Amygdala (tissue), 56 donors: ENCODE results near the gene DYNLT1.
"Not testable (repeated sequence)": the region's sequence is repeated elsewhere in the genome, so short reads cannot be mapped to it uniquely, and the experiment has no call there.

Experiments used
- DNase-seq, 56 donors: peaks; one replicate each; lab custom pipeline; 2025; lab: John Stamatoyannopoulos, UW

DYNLT1 gene

DNA sequence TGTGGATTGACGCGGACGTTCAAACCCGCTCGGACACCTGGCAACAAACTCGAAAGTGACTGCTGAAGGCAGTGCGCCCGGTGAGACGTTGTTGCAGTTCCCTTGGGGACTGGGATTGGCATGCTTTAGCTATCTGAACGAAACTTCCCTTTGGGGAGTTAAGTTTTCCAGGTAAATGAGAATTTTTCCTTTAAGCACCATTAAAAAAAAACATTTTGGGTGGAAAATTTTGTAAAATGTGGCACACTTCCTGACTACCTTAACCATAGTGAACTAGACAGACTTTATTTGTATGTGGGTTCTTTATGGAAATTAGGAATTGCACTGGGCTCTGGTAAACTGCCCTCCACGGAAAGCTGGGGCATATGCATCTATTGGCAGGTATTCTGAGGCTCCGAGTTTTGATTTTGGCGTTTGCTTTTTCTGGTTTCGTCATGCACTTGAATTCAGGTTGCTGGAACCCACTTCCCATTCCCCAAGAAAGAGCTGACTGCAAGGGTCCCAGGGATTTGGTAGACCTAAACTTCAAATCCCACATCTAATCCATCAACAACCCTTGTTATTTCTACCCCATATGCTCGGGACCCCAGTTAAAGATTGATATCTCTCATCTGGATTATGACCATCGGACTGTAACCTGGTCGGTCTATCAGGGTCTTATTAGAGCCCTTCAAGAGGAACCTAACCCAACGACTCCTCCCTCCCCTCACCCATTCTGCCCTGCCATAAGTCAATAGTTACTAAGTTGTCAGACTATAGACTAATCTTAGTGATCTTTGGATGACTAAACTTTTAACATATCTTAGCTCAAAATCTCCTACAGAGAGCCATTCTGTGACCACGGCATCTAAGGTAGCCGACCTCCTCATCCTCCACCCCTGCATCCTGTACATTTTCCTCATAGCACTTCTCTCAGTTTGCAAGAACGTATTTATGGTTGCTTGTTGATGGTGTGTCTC lies 800 bp upstream of the DYNLT1 start:
- peak in 1 of 56 donors; percentile 62 for DNase-seq

DNA sequence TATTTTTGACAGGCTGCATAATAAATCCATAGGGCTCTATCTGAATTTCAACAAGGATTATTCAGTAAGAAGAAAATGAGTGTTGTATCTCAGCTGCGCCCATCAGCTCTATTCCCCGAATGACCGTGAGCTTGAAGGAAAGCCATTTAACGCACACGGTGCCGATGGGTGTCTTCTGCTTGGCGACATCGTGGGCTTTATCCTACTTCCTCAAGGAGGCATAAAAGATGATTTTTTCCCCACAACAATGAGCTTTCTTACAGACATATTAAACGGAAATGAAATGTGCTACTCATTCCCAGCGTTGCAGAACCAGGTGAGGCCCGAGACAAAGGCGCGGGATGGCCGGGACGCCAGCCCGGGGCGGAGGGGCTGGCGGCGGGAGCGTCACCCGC lies 710 bp downstream of the DYNLT1 start:
- no peak for DNase-seq

DNA sequence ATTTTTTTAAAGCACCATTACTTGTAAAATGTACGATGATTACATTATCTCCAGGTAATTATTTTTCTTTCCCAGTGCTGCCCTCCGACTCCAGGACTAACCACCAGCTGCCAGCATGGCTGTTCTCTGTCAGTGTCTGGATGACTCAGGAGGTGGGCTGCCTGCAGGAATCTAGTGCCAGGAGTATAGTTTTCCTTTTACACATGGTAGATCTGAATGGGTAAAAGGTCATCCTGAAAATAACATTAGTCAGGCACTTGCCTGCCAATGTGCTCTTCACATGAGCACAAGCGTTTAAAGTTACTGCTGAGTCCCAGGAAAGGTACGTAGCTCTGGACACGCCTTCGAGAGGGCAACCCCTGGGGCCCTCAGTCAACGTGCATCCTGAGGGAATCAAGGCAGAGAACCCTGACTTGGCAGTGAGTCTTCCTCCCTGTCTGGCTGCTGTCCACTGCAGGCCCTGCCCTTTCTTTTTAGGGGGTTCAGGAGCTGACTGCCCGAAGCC lies 2.4 kb downstream of the DYNLT1 start:
- no peak for DNase-seq

DNA sequence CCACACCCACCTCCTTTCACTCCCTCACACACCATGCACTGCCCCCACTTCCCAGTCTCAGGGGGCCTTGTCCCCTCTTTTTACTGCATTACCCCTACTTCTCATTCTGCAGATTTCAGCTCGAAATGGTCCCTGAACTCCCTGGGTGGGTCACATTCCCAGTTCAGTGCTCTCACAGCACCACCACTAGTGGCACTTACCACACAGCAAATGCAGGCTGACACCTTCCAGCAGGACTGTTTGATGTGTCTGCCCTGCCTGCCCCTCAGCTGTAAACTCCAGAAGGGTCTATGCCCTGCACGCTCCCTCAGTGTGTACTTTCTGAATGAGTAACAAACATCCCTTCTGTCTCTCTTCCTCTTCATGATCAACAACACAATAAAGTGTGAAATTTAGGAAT lies 4.0 kb downstream of the DYNLT1 start:
- no peak for DNase-seq

DNA sequence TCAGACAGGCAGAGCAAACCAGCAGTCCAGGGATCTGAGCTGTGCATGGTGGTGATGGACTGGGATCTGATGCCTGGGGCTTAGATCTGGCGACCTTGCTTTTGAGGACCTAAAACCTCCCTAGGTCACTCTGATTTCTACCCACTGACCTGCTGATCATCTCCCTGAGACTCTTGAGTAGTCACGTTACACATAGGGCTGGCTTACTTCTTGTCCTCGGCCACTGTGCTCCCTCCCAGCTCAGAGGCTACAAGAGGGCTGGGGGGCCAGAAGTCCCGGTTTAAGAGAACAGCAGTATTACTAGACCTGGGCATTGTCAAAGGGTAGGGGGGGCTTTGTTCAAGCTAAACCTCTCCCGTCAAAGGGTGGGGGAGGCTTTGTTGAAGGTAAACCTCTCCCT lies 5.5 kb downstream of the DYNLT1 start:
- no peak for DNase-seq

DNA sequence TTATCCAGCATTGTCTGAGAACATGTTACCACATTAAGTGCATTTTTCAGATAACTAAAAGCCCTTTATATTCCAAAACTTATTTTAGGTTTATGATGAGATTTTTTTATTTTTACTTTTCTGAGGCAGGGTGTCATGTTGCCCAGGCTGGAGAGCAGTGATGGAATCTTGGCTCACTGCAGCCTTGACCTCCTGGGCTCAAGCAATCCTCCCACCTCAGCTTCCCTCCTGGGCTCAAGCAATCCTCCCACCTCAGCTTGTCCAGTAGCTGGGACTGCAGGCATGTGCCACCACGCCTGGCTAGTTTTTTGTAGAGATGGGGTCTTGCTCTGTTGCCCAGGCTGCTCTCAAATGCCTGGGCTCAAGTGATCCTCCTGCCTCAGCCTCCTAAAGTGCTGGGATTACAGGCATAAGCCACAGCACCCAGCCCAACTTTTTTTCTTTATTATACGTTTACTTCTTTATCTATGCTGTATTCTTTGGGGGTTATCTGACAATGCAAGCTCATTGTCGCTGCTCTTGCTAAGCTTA lies 6.2 kb downstream of the DYNLT1 start:
- DNase-seq: no peak

DNA sequence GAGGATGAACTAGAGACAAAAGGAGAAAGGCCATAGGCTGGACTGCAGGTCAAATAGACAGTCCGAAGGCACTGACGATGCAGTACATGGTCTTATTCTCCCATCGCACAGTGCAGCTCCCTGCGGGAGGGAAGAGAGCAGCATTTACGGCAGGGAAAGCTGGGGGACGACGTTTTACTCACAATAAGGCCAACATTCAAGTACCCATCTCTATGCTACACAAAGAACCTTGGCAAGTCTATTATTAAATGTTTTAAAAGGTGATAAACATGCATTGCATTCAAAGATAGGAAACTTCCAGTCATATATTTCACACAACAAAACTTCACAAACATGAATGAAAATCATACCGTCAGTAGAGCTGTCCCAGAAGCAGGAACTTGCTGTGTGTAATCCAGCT lies 7.8 kb downstream of the DYNLT1 start:
- DNase-seq: no peak

DNA sequence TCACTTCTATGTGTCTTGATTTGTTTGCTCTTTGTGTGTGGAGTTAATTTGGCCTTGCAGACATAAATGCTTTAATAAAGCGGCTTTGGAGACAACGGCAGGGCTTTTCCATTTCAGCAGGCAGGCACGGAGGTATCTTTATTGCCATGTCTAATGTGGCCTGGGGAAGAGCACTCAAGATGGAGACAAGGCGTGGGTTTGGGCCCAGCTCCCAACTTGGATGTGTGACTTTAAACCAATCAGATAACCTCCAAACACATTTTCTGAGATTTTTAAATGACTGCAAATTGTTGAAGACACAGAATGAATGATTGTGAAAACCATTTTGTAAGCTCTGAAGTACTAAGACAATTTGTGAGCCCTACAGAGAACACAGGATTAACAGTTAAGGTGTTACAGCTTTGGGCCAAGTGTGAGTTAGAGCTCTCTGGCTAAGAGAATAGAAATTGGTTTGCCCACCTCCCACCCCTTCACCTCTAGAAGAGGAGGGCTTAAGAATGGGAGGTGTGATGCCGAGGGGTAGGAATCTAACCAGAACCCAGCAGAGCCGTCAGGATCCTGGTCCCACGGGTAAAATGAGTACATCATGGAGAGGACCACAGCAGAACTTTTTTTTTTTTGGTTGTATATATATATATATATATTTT lies 9.0 kb downstream of the DYNLT1 start:
- no peak for DNase-seq

DNA sequence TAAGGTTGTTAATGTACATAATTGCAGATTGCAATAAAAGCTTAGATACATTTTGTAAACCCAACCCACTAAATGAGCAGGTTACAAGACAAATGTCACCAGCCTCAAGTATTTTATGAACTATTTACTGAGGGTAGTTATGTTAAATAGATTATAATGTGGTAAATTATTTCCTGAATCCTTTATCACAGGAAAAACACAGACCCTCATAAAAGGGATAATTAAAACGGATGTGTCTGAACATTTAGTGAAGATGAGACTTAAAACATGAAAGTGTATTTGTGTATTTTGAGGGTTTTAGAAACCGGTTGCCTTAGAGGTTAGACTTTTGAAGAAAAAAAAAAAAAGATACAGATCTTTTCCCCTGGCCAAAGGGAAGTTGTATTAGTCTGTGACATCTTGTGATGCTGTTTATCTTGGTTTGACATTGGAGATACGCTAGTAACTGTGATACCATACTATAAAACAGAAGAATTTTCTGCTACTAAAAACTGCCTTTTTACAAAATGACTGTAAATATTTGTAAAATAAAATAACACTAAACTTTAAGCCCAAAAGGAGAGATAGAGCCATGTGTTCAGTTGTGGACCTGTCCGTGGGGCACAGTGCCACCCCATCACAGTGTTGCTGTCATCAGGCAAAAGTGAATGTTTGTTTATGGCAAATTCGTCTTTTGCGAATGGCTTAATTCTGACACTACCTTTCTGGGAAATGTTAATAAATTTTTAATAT lies 9.7 kb downstream of the DYNLT1 start:
- DNase-seq: no peak

DNA sequence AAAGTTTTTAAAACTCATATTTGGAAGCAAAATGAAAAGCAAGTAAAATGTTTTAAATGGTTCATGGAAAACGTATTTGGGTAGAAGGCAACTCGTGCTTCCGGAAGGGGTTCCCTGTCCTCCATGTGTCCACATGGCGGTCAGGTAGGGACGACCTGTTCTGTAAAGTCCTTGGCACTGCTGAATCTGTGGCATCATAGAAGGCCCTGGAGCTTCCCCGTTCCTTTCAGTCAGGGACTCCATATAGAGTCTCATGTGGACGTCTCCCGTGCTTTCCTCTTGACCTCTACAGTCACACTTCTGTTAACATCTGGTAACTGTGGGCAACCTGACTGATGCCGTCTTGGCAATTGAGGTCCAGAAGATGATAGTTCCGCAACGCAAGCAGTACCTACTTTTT lies 11.4 kb downstream of the DYNLT1 start:
- DNase-seq: no peak

DNA sequence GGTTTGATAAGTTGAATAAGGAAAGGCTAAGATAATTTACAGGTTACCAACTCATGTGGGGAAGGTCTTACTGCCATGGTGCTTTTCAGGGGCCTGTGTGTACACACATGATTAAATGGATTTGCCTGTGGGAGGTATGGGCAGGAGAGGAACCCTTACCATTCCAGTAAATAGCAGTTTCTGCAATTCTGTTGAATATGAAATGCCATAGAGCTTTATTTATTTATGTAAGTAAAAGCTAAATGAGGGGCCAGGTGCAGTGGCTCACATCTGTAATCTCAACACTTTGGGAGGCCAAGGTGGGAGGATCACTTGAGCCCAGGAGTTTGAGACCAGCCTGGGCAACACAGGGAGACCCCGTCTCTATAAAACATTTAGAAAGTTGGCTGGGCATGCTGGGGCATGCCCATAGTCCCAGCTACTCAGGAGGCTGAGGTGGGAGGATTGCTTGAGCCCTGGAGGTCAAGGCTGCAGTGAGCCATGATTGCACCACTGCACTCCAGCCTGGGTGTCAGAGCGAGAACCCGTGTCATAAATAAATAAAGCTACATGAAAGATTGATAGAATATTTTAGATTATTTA lies 11.9 kb downstream of the DYNLT1 start:
- not testable (repeated sequence) for DNase-seq

DNA sequence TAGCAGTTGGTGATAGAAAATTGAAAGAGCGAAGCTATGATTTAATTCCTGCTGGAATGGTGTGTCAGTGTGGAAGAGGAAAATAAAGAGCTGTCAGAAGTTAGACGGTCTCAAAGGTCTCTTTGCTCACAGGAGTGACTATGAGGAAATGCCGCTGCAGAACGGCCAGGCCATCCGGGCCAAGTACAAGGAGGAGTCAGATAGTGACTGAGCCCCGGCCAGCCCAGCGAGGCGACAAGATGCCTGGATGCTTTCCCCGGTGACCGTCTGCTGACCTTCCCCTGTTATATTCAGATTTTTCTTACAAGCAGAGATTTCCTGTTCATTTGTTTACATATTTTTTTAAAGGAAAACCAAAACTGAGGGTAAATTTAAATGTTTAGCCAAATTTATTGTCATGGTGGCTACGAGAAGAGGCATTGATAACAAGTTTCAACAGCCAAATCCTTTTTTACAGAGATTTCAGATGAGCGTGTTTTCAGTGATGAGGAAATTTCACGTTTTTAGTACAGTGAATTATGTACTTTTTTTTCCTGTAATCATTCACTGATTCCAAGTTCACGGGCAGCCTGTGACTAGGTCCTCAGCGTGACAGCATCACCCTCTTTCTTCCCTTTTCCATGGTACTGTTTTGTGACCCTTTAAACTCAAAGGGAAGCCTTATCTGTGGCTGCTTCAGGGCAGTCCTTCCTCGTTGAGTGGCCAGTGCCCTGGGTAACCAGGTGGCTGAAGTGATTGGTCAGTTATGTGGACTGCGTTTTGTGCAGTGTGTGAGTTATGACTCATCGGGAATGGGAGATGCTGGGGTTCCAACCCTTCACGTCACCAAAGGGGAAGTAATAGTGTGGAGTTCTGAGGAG lies 12.6 kb downstream of the DYNLT1 start:
- DNase-seq: no peak

DNA sequence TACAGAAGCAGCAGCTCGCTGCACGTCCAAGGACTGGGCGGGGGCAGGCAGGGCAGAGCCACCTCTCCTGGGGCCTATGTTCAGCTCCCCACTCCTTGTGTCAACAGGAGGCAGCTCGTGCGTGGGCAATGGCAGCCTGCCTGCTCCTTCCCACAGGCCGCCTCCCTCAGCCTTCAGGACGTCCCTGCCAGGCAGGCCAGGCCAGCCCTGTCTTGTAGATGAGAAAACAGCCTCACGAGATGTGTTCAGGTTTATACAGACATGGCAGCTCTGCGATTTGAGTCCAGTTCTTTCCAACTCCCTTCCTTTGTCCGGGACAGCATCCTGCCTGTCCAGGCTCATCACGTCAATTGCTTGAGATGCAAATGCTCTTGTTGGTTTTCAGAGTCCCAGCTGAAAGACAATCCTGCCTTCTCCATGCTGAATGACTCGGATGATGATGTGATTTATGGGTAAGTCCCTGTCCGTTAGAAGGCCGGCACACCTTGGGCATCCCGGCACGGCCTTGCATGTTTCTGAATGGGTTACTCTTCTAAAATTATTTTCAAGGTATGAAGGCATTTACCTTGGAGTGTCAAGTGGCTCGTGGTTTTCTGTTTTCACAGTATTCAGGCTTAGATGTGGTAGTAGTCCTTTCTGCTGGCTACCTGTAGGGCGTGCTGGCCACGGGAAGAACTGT lies 13.5 kb downstream of the DYNLT1 start:
- no peak for DNase-seq

DNA sequence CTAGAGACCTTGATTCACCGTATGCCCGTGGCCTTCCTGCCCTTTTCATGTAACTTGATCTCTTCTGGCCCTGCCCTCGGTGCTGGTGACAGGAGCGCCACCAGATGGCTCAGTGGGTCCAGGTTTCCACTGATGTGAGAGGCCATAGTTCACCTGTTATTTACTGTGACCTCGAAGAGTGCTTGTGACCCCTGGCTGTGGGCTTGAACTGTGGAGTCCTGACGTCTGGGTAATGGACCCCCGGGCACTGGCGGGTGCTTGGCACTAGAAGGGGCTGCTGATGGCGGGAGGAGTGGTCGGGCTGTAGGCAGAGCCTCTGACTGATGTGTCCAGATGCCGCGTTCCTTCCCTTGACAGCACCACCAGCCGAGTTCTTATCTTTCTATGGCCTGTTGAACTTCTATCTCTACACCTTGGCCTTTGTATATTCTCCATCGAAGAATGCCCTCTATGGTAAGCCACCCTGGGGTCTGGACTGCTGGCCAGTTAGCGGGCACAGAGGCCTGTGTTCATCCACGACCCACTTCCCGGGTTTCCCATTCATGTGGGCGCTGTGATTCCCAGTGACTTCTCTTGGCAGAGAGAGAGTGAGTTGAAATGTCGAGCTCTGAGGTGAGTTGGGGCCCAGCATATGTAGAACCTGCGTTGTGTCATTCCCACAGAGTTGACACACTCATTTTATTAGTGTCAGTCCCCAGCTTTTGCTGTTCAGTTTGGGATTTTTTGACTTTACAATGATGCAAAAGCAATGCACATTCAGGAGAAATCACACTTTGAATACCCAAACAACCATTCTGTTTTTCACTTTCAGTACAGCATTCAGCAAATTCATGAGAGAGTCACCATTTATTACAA lies 14.9 kb downstream of the DYNLT1 start:
- DNase-seq: no peak

DNA sequence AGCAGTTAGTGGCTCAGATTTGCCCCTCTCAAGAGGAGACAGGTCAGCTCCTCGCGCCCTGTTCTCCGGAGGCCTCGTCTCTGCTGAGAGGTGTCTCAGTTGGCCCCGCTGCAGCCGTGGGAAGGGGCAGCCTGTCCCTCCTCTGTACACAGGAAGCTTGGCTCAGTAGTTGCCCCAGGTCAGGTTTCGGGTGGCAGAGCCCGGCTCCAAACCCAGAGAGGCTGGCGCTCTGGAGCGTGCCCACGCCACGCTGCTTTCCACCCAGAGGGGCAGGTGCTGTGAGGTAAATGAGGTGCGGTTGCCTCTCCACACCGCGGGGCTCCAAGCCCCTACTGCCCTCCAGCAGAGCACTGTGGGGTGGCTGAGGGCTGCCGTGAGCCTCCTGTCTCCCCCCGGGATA lies 16.0 kb downstream of the DYNLT1 start:
- no peak for DNase-seq

DNA sequence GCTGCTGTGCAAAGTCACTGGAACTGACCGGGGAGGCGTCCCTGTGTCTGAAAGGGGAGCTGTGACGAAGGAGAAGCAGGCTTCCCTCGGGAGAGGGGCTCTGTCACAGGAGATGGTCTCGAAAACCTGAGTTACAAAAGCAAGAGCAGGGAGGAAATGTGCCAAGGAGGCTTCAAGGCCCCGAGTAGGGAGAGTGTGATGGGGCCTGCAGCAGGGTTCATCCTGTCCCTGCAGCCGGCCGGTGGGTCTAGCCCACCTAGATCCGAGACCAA lies 16.7 kb downstream of the DYNLT1 start:
- DNase-seq: no peak

DNA sequence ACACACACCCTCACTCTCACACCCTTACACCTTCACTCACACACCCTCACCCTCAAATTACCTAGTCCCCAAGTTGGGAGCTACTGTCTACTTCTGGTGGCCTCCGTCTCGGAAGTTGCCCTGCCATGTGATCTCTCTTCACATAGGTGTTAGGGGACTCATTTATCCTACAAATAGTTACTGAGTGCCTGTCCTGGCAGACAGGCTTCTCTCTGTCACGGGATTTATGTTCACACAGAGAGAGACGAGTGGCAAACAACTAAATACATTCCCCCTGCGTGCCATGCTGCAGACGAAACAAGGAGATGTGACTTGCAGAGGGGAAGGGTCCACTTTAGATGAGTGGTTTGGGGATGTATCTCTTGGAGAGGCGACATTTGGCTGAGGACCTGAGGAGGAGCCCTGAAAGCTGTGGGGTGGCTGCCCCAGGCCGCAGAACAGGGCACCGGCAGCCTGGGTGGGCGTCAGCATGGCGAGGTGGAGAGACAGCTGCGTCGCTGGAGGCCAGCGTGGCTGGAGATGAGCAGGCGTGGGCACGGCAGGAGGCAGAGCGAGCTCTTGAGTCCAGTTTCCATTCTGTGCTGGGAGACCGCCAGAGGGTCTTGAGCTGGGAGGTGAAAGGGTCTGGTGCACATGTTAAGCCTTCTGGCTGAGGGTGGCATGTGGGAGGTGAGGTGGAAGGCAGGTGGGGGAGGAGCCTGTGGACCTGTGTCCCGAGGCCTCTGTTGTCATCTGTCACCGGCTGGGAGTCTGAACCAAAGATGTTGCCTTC lies 17.2 kb downstream of the DYNLT1 start:
- no peak for DNase-seq
